Stimulated activated memory B cell treated with anti-CD40 and anti-IgM and Interleukin-4, amounts not matched to agents 10 μg/mL and 1 μg/mL and 100 μg/mL, for 72 hours (primary cell): ENCODE results near the gene CIITA.
"Not testable (repeated sequence)": the region's sequence is repeated elsewhere in the genome, so short reads cannot be mapped to it uniquely, and the experiment has no call there.

Source experiments
- ATAC-seq: fragments of 150-1000 bp; cut with Tn5 transposase; 2 replicates; pipeline ENCODE4 v1.10.0; 2021
- H3K27ac Mint-ChIP-seq: one replicate; pipeline ENCODE4 v1.8.0; 2022; ENCODE audit warnings: mild to moderate bottlenecking, mixed read lengths
- H3K27me3 Mint-ChIP-seq: one replicate; pipeline ENCODE4 v1.8.0; 2022; ENCODE audit warnings: mixed read lengths
- H3K36me3 Mint-ChIP-seq: one replicate; pipeline ENCODE4 v1.8.0; 2022; ENCODE audit warnings: mixed read lengths
- H3K4me1 Mint-ChIP-seq: one replicate; pipeline ENCODE4 v1.8.0; 2022; ENCODE audit warnings: mixed read lengths
- H3K4me3 Mint-ChIP-seq: one replicate; pipeline ENCODE4 v1.8.0; 2022; ENCODE audit warnings: mild to moderate bottlenecking, moderate library complexity, mixed read lengths
- H3K9me3 Mint-ChIP-seq: one replicate; pipeline ENCODE4 v1.8.0; 2022; ENCODE audit warnings: mixed read lengths

Gene CIITA

GRCh38 chr16:10911267-10911666 lies 34.3 kb downstream of the CIITA start:
- Mint-ChIP-seq H3K27ac (peak overlapping the region; percentile 87), H3K4me3 (peak overlapping the region; percentile 40), H3K27me3 (no peaks in the 10 kb centered on the region), H3K9me3 (peaks cover 2% of the 10 kb centered on the region), H3K36me3 (peaks cover 84% of the 10 kb centered on the region), H3K4me1 (peaks cover 82% of the 10 kb centered on the region)
- no peak for ATAC-seq

- no peaks in the 10 kb centered on the region for H3K9me3 Mint-ChIP-seq
- peak overlapping the region; percentile 81 for H3K27ac Mint-ChIP-seq
- H3K4me1 Mint-ChIP-seq, result peaks cover 80% of the 10 kb centered on the region
- ATAC-seq, result no peak
- peak overlapping the region; percentile 1 for H3K4me3 Mint-ChIP-seq
- H3K36me3 Mint-ChIP-seq, result peaks cover 85% of the 10 kb centered on the region
- H3K27me3 Mint-ChIP-seq, result no peaks in the 10 kb centered on the region
Measured at GRCh38 chr16:10916534-10916933, 39.5 kb downstream of the CIITA start.

GRCh38 chr16:10918294-10919002 lies 41.4 kb downstream of the CIITA start:
- peaks cover 85% of the 10 kb centered on the region for H3K36me3 Mint-ChIP-seq
- peak overlapping the region; percentile 14 for H3K4me3 Mint-ChIP-seq
- H3K27ac Mint-ChIP-seq, result peak overlapping the region; percentile 81
- ATAC-seq, result peak; percentile 80
- peaks cover 63% of the 10 kb centered on the region for H3K4me1 Mint-ChIP-seq
- H3K27me3 Mint-ChIP-seq, result no peaks in the 10 kb centered on the region
- no peaks in the 10 kb centered on the region for H3K9me3 Mint-ChIP-seq

- peaks cover 86% of the 10 kb centered on the region for H3K36me3 Mint-ChIP-seq
- H3K4me1 Mint-ChIP-seq, result peaks cover 65% of the 10 kb centered on the region
- no peaks in the 10 kb centered on the region for H3K27me3 Mint-ChIP-seq
- H3K4me3 Mint-ChIP-seq, result no peak overlapping the region
- no peak for ATAC-seq
- H3K27ac Mint-ChIP-seq, result peak overlapping the region; percentile 81
- no peaks in the 10 kb centered on the region for H3K9me3 Mint-ChIP-seq
Measured at GRCh38 chr16:10919003-10919351, 42.0 kb downstream of the CIITA start.

- no peaks in the 10 kb centered on the region for H3K9me3 Mint-ChIP-seq
- H3K4me1 Mint-ChIP-seq, result peaks cover 56% of the 10 kb centered on the region
- H3K27ac Mint-ChIP-seq, result peak overlapping the region; percentile 53
- ATAC-seq, result no peak
- no peak overlapping the region for H3K4me3 Mint-ChIP-seq
- H3K36me3 Mint-ChIP-seq, result peaks cover 86% of the 10 kb centered on the region
- no peaks in the 10 kb centered on the region for H3K27me3 Mint-ChIP-seq
Measured at GRCh38 chr16:10920726-10921427, 43.9 kb downstream of the CIITA start.

GRCh38 chr16:10921536-10922327 lies 44.7 kb downstream of the CIITA start:
- peak overlapping the region; percentile 53 for H3K27ac Mint-ChIP-seq
- H3K27me3 Mint-ChIP-seq, result no peaks in the 10 kb centered on the region
- H3K9me3 Mint-ChIP-seq, result no peaks in the 10 kb centered on the region
- peaks cover 82% of the 10 kb centered on the region for H3K36me3 Mint-ChIP-seq
- peaks cover 52% of the 10 kb centered on the region for H3K4me1 Mint-ChIP-seq
- H3K4me3 Mint-ChIP-seq, result no peak overlapping the region
- no peak for ATAC-seq

- H3K27me3 Mint-ChIP-seq, result no peaks in the 10 kb centered on the region
- peaks cover 52% of the 10 kb centered on the region for H3K4me1 Mint-ChIP-seq
- H3K9me3 Mint-ChIP-seq, result no peaks in the 10 kb centered on the region
- ATAC-seq, result no peak
- peak overlapping the region; percentile 53 for H3K27ac Mint-ChIP-seq
- H3K36me3 Mint-ChIP-seq, result peaks cover 74% of the 10 kb centered on the region
- no peak overlapping the region for H3K4me3 Mint-ChIP-seq
Measured at GRCh38 chr16:10922328-10923145, 45.5 kb downstream of the CIITA start.

GRCh38 chr16:10923146-10923649 lies 46.2 kb downstream of the CIITA start:
- no peak for ATAC-seq
- H3K27me3 Mint-ChIP-seq, result no peaks in the 10 kb centered on the region
- H3K27ac Mint-ChIP-seq, result peak overlapping the region; percentile 26
- H3K4me3 Mint-ChIP-seq, result no peak overlapping the region
- peaks cover 73% of the 10 kb centered on the region for H3K36me3 Mint-ChIP-seq
- no peaks in the 10 kb centered on the region for H3K9me3 Mint-ChIP-seq
- H3K4me1 Mint-ChIP-seq, result peaks cover 52% of the 10 kb centered on the region

- peak overlapping the region; percentile 26 for H3K27ac Mint-ChIP-seq
- no peaks in the 10 kb centered on the region for H3K27me3 Mint-ChIP-seq
- H3K9me3 Mint-ChIP-seq, result no peaks in the 10 kb centered on the region
Measured at GRCh38 chr16:10923650-10924214, 46.7 kb downstream of the CIITA start.

GRCh38 chr16:10925285-10925684 lies 48.3 kb downstream of the CIITA start:
- peaks cover 56% of the 10 kb centered on the region for H3K36me3 Mint-ChIP-seq
- H3K4me3 Mint-ChIP-seq, H3K27me3 Mint-ChIP-seq, H3K9me3 Mint-ChIP-seq, ATAC-seq: not testable (repeated sequence)
- H3K27ac Mint-ChIP-seq, result peak overlapping the region; percentile 68
- H3K4me1 Mint-ChIP-seq, result peaks cover 57% of the 10 kb centered on the region

More at GRCh38 chr16:10923650-10924214, 46.7 kb downstream of the CIITA start:
- H3K4me1 Mint-ChIP-seq, result peaks cover 52% of the 10 kb centered on the region
- H3K36me3 Mint-ChIP-seq, result peaks cover 68% of the 10 kb centered on the region
- no peak for ATAC-seq
- peak overlapping the region; percentile 41 for H3K4me3 Mint-ChIP-seq

GRCh38 chr16:10926094-10926493 lies 49.1 kb downstream of the CIITA start:
- Mint-ChIP-seq H3K4me3 (no peak overlapping the region), H3K27ac (peak overlapping the region; percentile 68), H3K9me3 (no peaks in the 10 kb centered on the region), H3K36me3 (peaks cover 55% of the 10 kb centered on the region), H3K27me3 (no peaks in the 10 kb centered on the region), H3K4me1 (peaks cover 63% of the 10 kb centered on the region)
- no peak for ATAC-seq

GRCh38 chr16:10926867-10927266 lies 49.9 kb downstream of the CIITA start:
- no peak for ATAC-seq
- no peaks in the 10 kb centered on the region for H3K9me3 Mint-ChIP-seq
- no peaks in the 10 kb centered on the region for H3K27me3 Mint-ChIP-seq
- peak overlapping the region; percentile 68 for H3K27ac Mint-ChIP-seq
- peaks cover 47% of the 10 kb centered on the region for H3K36me3 Mint-ChIP-seq
- H3K4me1 Mint-ChIP-seq, result peaks cover 71% of the 10 kb centered on the region
- no peak overlapping the region for H3K4me3 Mint-ChIP-seq

- no peaks in the 10 kb centered on the region for H3K9me3 Mint-ChIP-seq
- H3K4me3 Mint-ChIP-seq, result peak overlapping the region; percentile 2
- ATAC-seq, result no peak
- peaks cover 76% of the 10 kb centered on the region for H3K4me1 Mint-ChIP-seq
- H3K27ac Mint-ChIP-seq, result peak overlapping the region; percentile 68
- no peaks in the 10 kb centered on the region for H3K27me3 Mint-ChIP-seq
- H3K36me3 Mint-ChIP-seq, result peaks cover 40% of the 10 kb centered on the region
Measured at GRCh38 chr16:10927497-10928112, 50.6 kb downstream of the CIITA start.

GRCh38 chr16:10929097-10929496 lies 52.1 kb downstream of the CIITA start:
- H3K27ac Mint-ChIP-seq, result peak overlapping the region; percentile 68
- H3K4me3 Mint-ChIP-seq, H3K27me3 Mint-ChIP-seq, H3K9me3 Mint-ChIP-seq, ATAC-seq: not testable (repeated sequence)
- H3K4me1 Mint-ChIP-seq, result peaks cover 80% of the 10 kb centered on the region
- H3K36me3 Mint-ChIP-seq, result peaks cover 38% of the 10 kb centered on the region
